ENCODE measurements around the gene CNIH4.
"Not testable (repeated sequence)": the region's sequence is repeated elsewhere in the genome, so short reads cannot be mapped to it uniquely, and the experiment has no call there.

CNIH4 gene

DNA sequence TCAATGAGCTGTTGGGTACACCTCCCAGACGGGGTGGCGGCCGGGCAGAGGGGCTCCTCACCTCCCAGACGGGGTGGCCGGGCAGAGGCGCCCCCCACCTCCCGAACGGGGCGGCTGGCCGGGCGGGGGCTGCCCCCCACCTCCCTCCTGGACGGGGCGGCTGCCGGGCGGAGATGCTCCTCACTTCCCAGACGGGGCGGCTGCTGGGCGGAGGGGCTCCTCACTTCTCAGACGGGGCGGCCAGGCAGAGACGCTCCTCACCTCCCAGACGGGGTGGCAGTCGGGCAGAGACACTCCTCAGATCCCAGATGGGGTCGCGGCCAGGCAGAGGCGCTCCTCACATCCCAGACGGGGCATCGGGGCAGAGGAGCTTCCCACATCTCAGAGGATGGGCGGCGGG lies 7.0 kb upstream of the CNIH4 start:
- DNase-seq, result not testable (repeated sequence)

GRCh38 chr1:224352436-224353085 lies 4.1 kb upstream of the CNIH4 start:
- DNase-seq, result not testable (repeated sequence)

GRCh38 chr1:224353975-224354925 lies 2.4 kb upstream of the CNIH4 start:
- no peak for DNase-seq

DNA sequence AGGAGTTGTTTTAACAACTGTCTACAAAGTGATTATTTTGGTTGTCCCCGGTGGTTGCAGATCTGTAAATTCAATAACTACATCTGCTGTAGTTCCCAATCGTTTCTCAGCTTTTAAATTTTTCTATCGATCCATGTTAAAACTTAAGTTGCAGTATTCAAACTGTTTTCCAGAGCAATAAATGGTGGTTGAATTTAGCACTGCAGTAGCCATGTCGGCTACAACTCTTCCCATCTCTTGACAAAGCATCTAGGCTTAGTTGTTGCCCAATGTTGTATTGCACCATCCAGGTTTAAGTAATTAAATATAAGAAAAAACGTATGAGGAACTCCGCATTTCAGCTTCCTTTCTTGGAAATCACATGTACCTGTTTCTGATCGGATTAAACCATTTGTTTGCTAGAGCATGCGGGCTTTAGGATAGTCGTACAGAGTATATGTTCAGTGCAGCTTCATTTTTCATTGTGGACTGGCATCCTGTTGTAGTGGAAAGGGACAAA lies 996 bp downstream of the CNIH4 start:
- no peak for DNase-seq

DNA sequence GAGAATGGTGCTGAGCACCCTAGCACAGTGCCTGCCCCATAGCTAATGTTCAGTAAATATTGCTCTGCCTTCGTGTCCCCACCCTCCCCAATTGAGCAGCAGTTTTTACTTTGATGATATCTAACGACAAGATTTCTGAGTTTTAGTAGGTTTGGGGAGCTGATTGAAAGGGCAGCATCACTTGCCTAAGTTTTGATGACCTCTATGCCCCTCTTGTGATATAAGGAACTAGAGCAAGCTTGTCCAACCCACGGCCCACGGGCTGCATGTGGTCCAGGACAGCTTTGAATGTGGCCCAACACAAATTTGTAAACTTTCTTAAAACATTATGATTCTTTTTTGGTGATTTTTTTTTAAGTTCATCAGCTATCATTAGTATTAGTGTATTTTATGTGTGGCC lies 1.6 kb downstream of the CNIH4 start:
- no peak for DNase-seq

- DNase-seq, result no peak
Observed at GRCh38 chr1:224359207-224359606, 2.5 kb downstream of the CNIH4 start.

- no peak for DNase-seq
Observed at GRCh38 chr1:224368409-224368808, 11.7 kb downstream of the CNIH4 start.

DNA sequence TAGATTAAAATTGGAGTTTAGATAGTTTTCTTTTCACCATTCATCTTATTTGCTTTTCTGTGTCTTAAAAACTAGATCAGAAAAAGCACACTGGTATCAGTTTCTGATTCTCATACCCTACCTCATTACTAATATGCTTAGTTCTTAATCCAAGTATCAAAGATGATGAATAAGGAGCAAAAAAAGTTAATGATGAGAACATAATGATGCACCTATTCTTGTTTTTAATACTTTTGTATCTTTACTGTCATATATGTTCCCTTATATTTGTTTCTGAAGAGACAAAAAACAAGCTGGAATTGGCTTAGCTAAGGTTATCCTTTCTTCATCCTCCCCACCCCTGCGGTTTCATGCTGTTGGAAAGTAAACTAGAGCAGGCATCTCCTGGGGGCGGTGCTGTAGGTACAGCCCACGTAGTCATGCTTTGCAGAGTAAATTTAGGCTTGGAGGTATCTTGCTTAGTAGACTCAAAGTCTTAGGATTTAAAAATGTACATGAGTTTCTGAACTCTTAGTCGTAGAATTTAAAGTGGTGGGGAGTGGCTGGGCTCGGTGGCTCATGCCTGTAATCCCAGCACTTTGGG lies 16.4 kb downstream of the CNIH4 start:
- DNase-seq, result no peak

- DNase-seq, result no peak
Observed at GRCh38 chr1:224375059-224375458, 18.4 kb downstream of the CNIH4 start.

DNA sequence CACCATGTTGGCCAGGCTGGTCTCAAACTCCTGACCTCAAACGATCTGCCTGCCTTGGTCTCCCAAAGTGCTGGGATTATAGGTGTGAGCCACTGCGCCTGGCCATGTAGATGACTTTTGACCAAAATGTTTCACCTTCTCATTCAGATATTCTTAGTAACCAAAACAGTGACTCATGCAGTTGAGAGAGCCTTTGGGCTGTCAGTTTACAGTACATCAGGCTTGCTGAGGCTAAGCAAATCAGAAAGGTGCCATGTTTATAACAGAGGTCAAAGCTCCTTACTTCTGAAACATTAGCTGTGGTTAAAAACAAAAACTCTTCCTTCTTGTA lies 21.0 kb downstream of the CNIH4 start:
- no peak for DNase-seq

GRCh38 chr1:224378855-224379631 lies 22.4 kb downstream of the CNIH4 start:
- DNase-seq, result no peak

DNA sequence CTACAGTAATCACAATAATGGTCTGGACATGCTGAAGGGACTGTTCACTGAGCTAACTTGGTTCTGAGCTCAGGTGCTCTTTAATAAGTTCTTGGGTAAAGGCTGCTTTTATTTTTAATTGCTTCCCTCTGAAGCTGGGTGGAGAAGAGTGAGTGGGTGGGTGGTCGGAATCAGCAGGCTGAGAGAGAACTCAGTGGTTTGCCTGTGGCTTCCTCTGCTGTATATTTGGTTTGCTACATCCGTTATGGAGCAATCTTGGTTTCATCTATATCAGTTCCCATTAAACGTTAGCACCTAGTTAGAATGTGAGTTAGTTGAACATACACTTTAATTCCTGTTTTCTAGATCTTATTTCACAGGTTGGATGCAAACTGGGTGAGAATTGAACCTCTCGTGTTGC lies 23.3 kb downstream of the CNIH4 start:
- no peak for DNase-seq

DNA sequence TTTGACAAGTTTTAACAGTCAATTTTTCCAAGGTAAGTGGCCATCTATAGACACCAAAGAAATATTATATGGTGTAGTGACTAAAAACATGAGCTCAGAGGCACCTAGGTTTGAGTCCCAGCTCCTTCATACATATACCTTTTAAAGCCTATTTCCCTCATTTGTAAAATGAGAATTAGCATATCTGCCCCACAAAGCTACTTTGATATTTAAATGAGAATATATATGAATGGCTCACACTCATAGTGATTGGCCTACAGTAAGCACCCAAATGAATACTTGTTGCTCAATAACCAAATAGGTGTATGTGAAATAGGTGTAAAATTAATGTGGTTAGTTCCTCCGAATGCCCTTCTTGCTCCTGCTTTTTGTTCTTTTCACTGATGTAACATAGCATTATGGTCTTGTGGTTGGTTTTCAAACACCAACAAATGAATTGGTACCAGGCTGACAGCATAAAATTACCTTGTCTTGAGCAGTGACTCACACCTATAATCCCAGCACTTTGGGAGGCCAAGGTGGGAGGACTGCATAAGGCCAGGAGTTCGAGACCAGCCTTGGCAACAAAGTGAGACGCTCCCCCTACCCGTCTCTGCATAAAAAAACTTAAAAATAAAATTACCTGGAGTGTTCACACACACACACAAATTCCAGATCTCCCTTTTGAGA lies 25.3 kb downstream of the CNIH4 start:
- DNase-seq, result no peak

DNA sequence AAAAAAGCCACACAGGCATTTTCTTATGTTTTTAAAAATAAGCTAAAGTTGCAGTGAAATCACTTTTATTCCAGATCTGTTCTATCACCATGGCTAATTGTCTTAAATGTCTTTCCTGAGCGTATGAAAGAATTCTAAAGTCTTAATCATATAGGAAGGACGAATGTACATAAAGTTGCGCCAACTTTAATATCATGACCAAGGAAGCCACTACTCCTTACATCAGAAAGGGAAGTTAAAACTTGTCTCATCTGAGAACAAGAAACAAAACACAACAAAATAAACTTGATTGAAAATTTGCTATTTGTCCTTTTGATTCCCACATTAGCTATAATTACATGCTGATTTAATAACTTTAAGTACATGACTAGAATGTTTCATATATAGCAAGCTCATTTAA lies 26.5 kb downstream of the CNIH4 start:
- no peak for DNase-seq

DNA sequence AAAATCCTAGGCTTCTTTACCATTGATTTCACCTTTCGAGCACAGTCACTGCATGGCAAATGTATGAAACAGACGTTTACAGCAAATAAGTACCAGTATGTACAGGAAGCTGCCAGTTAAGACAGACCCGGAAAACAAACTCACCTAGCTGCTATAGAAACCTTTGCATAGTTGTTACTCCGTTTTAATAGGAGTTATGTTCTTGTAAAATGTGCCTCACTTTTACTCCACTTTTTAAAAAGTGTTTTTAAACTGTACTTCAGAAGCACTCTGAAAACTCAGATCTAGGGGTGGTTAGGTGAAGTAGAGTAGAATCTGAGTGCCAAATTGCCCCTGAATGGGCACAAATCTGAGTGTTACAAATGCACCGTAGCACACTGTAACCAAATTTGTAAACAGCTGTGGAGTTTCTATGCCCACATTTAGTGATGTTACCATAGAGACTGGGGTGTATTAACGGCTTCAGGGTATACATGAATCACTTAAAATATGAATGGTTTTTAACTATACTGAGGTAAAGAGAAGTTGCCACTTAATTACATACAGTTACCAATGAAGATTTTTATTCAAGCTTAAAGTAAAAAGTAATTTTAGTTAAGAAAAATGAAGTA lies 30.7 kb downstream of the CNIH4 start:
- no peak for DNase-seq

DNA sequence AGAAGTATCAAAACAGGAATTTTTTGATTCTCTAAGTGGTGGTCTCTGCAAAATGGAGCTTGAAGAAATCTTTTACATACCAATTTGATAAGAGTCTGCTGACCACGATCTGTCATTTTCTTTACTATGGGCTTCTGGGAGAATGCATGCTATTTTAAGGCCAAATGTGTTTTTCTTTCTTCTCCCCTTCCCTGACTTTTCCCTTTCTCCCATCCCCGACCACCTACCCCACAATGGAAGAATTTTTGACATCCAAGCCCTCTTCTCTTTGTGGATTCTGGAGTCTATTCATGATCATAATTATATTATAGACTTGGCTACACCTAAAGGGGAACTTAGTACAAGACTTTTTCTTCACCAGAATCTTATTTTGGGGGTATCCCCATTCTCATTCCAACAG lies 31.3 kb downstream of the CNIH4 start:
- DNase-seq, result no peak

- no peak for DNase-seq
Observed at GRCh38 chr1:224390517-224390916, 33.8 kb downstream of the CNIH4 start.

DNA sequence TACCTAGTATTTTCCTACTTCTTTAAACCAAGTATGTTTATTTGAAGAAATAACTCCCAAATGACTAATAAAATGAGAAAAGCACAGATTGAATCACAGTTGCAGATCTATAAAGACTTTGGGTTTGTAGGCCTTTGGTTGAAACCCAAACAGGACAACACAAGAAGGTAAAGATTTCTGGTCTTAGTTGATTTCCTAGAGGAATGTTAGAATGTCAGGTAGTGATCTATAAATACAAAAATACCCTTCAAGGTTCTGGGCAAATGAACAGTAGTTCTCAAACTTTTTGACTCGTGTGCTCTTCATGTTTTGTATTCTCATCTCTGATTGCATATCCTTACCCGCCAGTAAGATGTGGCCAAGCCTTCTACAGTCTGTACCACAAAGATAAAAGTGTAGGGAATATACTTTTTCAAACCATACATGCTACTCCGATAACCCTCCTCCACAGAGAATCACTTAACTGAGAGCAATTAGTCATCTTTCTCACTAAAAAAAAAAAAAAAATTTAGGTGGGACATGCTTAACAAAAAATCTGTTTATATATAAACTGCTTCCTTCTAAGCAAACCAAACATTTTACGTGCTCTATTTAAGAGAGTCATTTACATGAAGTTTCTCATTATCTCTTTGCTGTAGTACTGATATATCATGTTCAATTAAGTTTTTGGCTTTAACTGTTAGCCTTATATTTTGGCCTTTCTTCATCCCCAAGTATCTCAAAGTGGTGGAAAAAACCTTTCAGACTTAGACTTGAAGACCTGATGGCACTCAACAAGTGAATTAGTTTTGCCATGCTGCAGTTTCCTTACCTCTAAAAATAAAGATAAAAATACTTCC lies 36.0 kb downstream of the CNIH4 start:
- DNase-seq, result no peak

DNA sequence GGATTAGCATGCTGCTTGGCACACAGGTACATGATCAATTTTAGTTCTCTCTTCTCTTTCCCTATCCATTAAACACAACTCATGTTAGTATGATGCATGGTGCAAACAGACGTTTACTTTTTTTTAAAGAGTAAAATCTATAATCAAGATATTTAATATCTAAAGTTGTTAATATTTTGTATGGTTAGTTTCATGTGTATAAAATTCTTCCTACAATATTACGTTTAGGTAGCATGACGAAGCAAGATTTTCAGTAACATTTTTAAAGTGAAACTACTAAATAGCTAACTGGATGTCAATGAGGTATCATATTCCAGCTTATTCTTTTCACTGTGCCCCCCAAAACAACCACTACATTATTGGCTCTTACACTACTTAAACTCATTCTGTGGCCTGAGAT lies 36.6 kb downstream of the CNIH4 start:
- no peak for DNase-seq

DNA sequence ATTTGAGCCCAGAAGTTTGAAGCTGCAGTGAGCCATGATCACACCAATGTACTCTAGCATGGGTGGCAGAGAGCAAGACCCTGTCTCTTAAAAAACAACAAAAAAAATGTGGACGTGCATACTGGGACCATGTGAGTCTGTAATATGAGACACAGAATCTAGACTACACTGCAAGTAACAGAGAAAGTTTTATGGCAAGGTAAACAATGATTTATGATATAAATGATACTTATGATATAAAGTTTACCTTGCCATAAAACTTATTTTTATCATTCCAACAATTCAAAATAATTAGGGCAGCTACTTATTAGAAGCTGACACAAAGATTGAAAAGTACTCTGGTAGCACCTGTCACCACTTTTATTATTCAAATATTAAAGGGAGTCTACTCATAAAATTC lies 43.2 kb downstream of the CNIH4 start:
- no peak for DNase-seq

DNA sequence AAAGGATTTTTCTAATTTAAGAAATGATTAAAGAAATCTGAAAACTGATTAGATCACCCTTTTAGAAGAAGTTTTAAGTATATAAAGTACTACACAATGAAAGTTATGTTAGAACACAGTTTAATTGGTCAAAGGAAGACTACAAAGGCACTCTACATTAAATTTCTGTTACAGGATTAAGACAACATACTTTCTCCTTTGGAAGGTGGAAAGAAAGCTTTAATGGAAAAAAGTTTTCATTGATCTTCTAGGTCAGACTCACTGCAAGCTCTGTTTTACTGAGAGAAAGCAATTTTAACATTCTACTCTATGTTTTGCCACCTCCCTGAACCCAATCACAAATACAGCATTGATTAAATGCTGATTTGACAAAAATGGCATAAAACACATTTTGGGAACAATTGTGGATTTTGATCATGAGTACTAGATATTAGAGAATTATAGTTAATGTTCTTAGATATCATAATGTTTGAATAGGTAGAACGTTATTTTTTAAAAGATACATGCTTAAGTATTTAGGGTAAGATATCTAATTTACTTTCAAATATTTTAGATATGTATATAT lies 45.9 kb downstream of the CNIH4 start:
- no peak for DNase-seq
